Stomach smooth muscle (tissue), 2 donors: ENCODE data around the gene F10.

ENCODE experiments used
- H3K27ac ChIP-seq: one replicate; pipeline ENCODE4 v1.7.0; 2013; ENCODE audit warnings: mild to moderate bottlenecking, low read length, inconsistent platforms
- H3K27me3 ChIP-seq, 2 donors: one replicate each; pipeline ENCODE4 v1.7.0; 2013; ENCODE audit warnings: low read length in 2 of 2; ENCODE audit not compliant: insufficient read depth in 2 of 2, control insufficient read depth in 1 of 2
- H3K36me3 ChIP-seq, 2 donors: one replicate each; pipeline ENCODE4 v1.7.0; 2013; ENCODE audit warnings: low read length in 2 of 2; ENCODE audit not compliant: control insufficient read depth in 2 of 2, insufficient read depth in 2 of 2
- H3K4me1 ChIP-seq: one replicate; pipeline ENCODE4 v1.7.0; 2013; ENCODE audit warnings: low read length; ENCODE audit not compliant: control insufficient read depth, insufficient read depth
- H3K4me3 ChIP-seq, 2 donors: one replicate each; pipeline ENCODE4 v1.7.0; 2013; ENCODE audit warnings: low read length in 2 of 2
- H3K9ac ChIP-seq, 2 donors: one replicate each; pipeline ENCODE4 v1.7.0; 2013; ENCODE audit warnings: low read length in 2 of 2, mild to moderate bottlenecking in 1 of 2
- H3K9me3 ChIP-seq, 2 donors: one replicate each; pipeline ENCODE4 v1.7.0; 2013; ENCODE audit warnings: low read length in 2 of 2; ENCODE audit not compliant: control insufficient read depth in 2 of 2
- donor health status: healthy.
- donor health status: Pancreatic carcinoma.

The F10 gene

GRCh38 chr13:113178896-113179167 lies 56.2 kb downstream of the F10 start:
- Histone ChIP-seq H3K4me3 (no peak overlapping the region), H3K9me3 (no peaks in the 10 kb centered on the region), H3K36me3 (peaks cover 59 to 66% of the 10 kb centered on the region in 2 donors), H3K4me1 (no peaks in the 10 kb centered on the region), H3K27ac (no peak overlapping the region), H3K27me3 (no peaks in the 10 kb centered on the region), H3K9ac (no peak overlapping the region)

GRCh38 chr13:113179374-113180230 lies 57.0 kb downstream of the F10 start:
- Histone ChIP-seq H3K36me3 (peaks cover 57 to 64% of the 10 kb centered on the region in 2 donors), H3K27me3 (no peaks in the 10 kb centered on the region), H3K4me1 (no peaks in the 10 kb centered on the region), H3K9me3 (no peaks in the 10 kb centered on the region), H3K27ac (no peak overlapping the region), H3K9ac (no peak overlapping the region), H3K4me3 (no peak overlapping the region)

GRCh38 chr13:113182046-113182445 lies 59.4 kb downstream of the F10 start:
- Histone ChIP-seq H3K36me3 (peaks cover 44 to 56% of the 10 kb centered on the region in 2 donors), H3K4me1 (no peaks in the 10 kb centered on the region), H3K27me3 (no peaks in the 10 kb centered on the region), H3K27ac (no peak overlapping the region), H3K4me3 (no peak overlapping the region), H3K9ac (no peak overlapping the region), H3K9me3 (no peaks in the 10 kb centered on the region)

- Histone ChIP-seq H3K27ac (no peak overlapping the region), H3K9me3 (no peaks in the 10 kb centered on the region), H3K4me1 (no peaks in the 10 kb centered on the region), H3K9ac (no peak overlapping the region), H3K4me3 (no peak overlapping the region), H3K36me3 (peaks cover 45 to 57% of the 10 kb centered on the region in 2 donors), H3K27me3 (no peaks in the 10 kb centered on the region)
Observed at GRCh38 chr13:113183450-113184129, 61.0 kb downstream of the F10 start.

GRCh38 chr13:113184568-113185440 lies 62.2 kb downstream of the F10 start:
- H3K9me3 ChIP-seq: no peaks in the 10 kb centered on the region
- peaks cover 40 to 53% of the 10 kb centered on the region in 2 donors for H3K36me3 ChIP-seq
- H3K4me3 ChIP-seq: no peak overlapping the region
- no peak overlapping the region for H3K9ac ChIP-seq
- no peaks in the 10 kb centered on the region for H3K4me1 ChIP-seq
- H3K27ac ChIP-seq: no peak overlapping the region
- H3K27me3 ChIP-seq: no peaks in the 10 kb centered on the region

GRCh38 chr13:113186061-113186900 lies 63.7 kb downstream of the F10 start:
- Histone ChIP-seq H3K9me3 (no peaks in the 10 kb centered on the region), H3K27ac (no peak overlapping the region)

GRCh38 chr13:113187263-113187669 lies 64.7 kb downstream of the F10 start:
- Histone ChIP-seq H3K4me3 (no peak overlapping the region), H3K27ac (no peak overlapping the region), H3K9ac (no peak overlapping the region), H3K36me3 (peaks cover 34 to 53% of the 10 kb centered on the region in 2 donors), H3K27me3 (no peaks in the 10 kb centered on the region), H3K4me1 (no peaks in the 10 kb centered on the region), H3K9me3 (no peaks in the 10 kb centered on the region)

More at GRCh38 chr13:113186061-113186900, 63.7 kb downstream of the F10 start:
- no peak overlapping the region for H3K4me3 ChIP-seq
- no peaks in the 10 kb centered on the region for H3K27me3 ChIP-seq
- H3K36me3 ChIP-seq: peaks cover 31 to 53% of the 10 kb centered on the region in 2 donors
- no peak overlapping the region for H3K9ac ChIP-seq
- H3K4me1 ChIP-seq: no peaks in the 10 kb centered on the region

- Histone ChIP-seq H3K9ac (no peak overlapping the region), H3K4me3 (no peak overlapping the region), H3K36me3 (peaks cover 41 to 61% of the 10 kb centered on the region in 2 donors), H3K27ac (no peak overlapping the region), H3K27me3 (no peaks in the 10 kb centered on the region), H3K9me3 (no peaks in the 10 kb centered on the region), H3K4me1 (no peaks in the 10 kb centered on the region)
Observed at GRCh38 chr13:113187883-113188665, 65.5 kb downstream of the F10 start.

- Histone ChIP-seq H3K27ac (no peak overlapping the region), H3K4me1 (no peaks in the 10 kb centered on the region), H3K27me3 (no peaks in the 10 kb centered on the region), H3K4me3 (no peak overlapping the region), H3K36me3 (peaks cover 41 to 65% of the 10 kb centered on the region in 2 donors), H3K9ac (no peak overlapping the region), H3K9me3 (no peaks in the 10 kb centered on the region)
Observed at GRCh38 chr13:113190181-113190580, 67.6 kb downstream of the F10 start.
